Ovary (tissue), 3 donors: ENCODE results near the gene NAMPT.

Source experiments
- CTCF ChIP-seq, 3 donors: fragments of 450-650 bp in 2 of 3; fragments of 200-600 bp in 1 of 3; IDR thresholded peaks; one replicate each; pipeline versions ENCODE4 v1.5.1 to v1.8.0; 2016 to 2022; ENCODE audit warnings: antibody characterized with exemption in 3 of 3, mild to moderate bottlenecking in 1 of 3
- EP300 ChIP-seq: sonication (generic); formaldehyde crosslinking; IDR thresholded peaks from one replicate; pipeline ENCODE4 v1.6.1; 2017; ENCODE audit warnings: antibody characterized with exemption
- POLR2A ChIP-seq: fragments of 450-650 bp; IDR thresholded peaks from one replicate; pipeline ENCODE4 v1.6.1; 2017; ENCODE audit warnings: antibody characterized with exemption, mild to moderate bottlenecking, moderate library complexity
- donor health status: DM: no; HTN: no; CAD: no.

- TF ChIP-seq CTCF (IDR thresholded peaks at IDR 0.05) (no peak), POLR2A (no peak), EP300 (no peak)
These were observed 28.1 kb upstream of the NAMPT start for GRCh38 chr7:106312906-106313305.
